ENCODE data around the gene ATF6B. TPM values are rescaled to one million over a fixed set of nuclear protein-coding genes. Genes with fewer than 3 reads are reported as not detected.

ATF6B gene
- total RNA-seq, 4 donors from 2014 or later = 27.6 to 64.0 (median 30.9) TPM

GRCh38 chr6:32173051-32173727, 45.1 kb upstream of the ATF6B start:
- no peak for TF ChIP-seq CTCF (IDR thresholded peaks at IDR 0.05; ENCODE audit: low read depth)

- no peak for TF ChIP-seq CTCF (IDR thresholded peaks at IDR 0.05; ENCODE audit: low read depth)
Measured at GRCh38 chr6:32171234-32171633, 43.2 kb upstream of the ATF6B start.

GRCh38 chr6:32170294-32170693, 42.2 kb upstream of the ATF6B start:
- no peak for TF ChIP-seq CTCF (IDR thresholded peaks at IDR 0.05; ENCODE audit: low read depth)

GRCh38 chr6:32168807-32169591, 41.0 kb upstream of the ATF6B start:
- no peak for TF ChIP-seq CTCF (IDR thresholded peaks at IDR 0.05; ENCODE audit: low read depth)

- no peak for TF ChIP-seq CTCF (IDR thresholded peaks at IDR 0.05; ENCODE audit: low read depth)
Measured at GRCh38 chr6:32168350-32168749, 40.3 kb upstream of the ATF6B start.

GRCh38 chr6:32167761-32168262, 39.8 kb upstream of the ATF6B start:
- TF ChIP-seq CTCF (IDR thresholded peaks at IDR 0.05; ENCODE audit: low read depth) = no peak

- no peak for TF ChIP-seq CTCF (IDR thresholded peaks at IDR 0.05; ENCODE audit: low read depth)
Measured at GRCh38 chr6:32167154-32167760, 39.2 kb upstream of the ATF6B start.
